GM12801 (cell line): ENCODE data around the gene SLC5A10.

ENCODE experiments used
- CTCF ChIP-seq: IDR thresholded peaks from one replicate; pipeline ENCODE4 v1.5.1; 2011; ENCODE audit warnings: control low read depth; ENCODE audit not compliant: insufficient read length; ENCODE audit errors: extremely low read depth

SLC5A10 gene

GRCh38 chr17:18981642-18982424 lies 29.9 kb downstream of the SLC5A10 start:
- no peak for TF ChIP-seq CTCF

GRCh38 chr17:18984273-18985114 lies 32.5 kb downstream of the SLC5A10 start:
- TF ChIP-seq CTCF: no peak

GRCh38 chr17:18985475-18985874 lies 33.5 kb downstream of the SLC5A10 start:
- no peak for TF ChIP-seq CTCF

- TF ChIP-seq CTCF: no peak
Measured at GRCh38 chr17:18986541-18987229, 34.7 kb downstream of the SLC5A10 start.

GRCh38 chr17:18987230-18987610 lies 35.3 kb downstream of the SLC5A10 start:
- no peak for TF ChIP-seq CTCF

GRCh38 chr17:18987862-18988545 lies 36.0 kb downstream of the SLC5A10 start:
- no peak for TF ChIP-seq CTCF
